NOMO-1 treated with dmso at 0.1 percent for 144 hours (cell line): ENCODE data around the gene APOBEC4.

ENCODE experiments used
- DNase-seq: peaks from one replicate; lab custom pipeline; 2025; ENCODE audit not compliant: unreplicated experiment; lab: John Stamatoyannopoulos, UW

The APOBEC4 gene

GRCh38 chr1:183605904-183606303 is 47.2 kb downstream of the APOBEC4 start:
- no peak for DNase-seq

DNA sequence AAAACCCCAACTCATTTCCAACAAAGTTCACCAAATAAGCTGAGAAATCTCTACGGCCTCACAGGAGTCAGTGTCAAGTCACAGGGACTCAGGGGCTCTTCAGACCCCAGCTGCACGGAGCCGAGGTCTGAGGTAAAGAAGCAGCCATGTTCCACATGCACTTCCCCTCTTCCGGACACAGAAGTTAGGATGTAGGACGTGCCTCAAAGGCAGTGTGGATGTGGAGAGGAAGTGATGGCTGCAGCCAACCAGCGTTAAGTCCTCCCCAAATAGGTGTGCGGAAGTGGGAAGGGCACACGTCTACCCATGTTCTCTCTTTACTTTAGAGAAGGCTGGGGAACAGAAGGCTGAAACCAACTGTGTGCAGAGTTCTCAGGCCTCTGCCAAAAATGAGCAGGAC is 48.3 kb downstream of the APOBEC4 start:
- peak; percentile 86 for DNase-seq

- DNase-seq: peak; percentile 78
Measured at GRCh38 chr1:183604038-183604808, 48.9 kb downstream of the APOBEC4 start.

- no peak for DNase-seq
Measured at GRCh38 chr1:183602510-183602909, 50.6 kb downstream of the APOBEC4 start.

DNA sequence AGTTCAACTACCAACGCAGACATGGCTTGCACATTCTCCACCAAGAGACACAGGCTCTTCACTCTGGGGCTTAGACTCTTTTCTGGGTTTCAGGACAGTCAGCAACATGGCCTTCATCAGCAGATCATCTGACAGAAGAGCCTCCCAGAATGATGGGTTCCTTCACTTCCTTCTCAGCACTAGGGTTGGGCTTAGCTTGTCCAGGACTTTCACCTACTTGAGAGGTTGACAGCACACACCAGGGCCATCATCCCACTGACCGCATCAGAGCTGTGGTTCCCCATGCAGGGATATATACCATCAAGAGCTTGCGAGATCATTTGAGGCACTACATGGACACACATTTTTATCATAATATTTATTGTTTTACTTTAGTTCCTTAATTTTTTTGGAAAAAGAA is 52.5 kb downstream of the APOBEC4 start:
- no peak for DNase-seq

DNA sequence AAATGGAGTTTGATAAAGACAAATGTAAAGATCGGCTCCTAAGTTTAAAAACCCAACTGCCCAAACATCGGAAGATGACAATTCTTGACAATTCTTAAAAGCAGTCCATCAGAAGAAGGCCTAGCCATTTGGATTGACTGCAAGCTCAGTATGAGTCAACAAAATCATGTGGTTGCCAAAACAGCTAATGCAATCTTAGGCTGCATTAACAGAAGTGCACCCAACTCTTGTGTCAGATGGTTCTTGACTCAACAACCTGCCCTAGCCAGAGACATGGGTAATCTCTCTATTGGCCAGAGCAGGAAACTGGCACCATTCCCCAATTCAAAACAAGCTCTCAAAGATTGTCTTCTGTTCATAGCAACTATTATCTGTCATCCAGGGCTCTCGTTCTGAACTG is 53.0 kb downstream of the APOBEC4 start:
- peak; percentile 16 for DNase-seq

- no peak for DNase-seq
Measured at GRCh38 chr1:183598386-183598785, 54.7 kb downstream of the APOBEC4 start.

DNA sequence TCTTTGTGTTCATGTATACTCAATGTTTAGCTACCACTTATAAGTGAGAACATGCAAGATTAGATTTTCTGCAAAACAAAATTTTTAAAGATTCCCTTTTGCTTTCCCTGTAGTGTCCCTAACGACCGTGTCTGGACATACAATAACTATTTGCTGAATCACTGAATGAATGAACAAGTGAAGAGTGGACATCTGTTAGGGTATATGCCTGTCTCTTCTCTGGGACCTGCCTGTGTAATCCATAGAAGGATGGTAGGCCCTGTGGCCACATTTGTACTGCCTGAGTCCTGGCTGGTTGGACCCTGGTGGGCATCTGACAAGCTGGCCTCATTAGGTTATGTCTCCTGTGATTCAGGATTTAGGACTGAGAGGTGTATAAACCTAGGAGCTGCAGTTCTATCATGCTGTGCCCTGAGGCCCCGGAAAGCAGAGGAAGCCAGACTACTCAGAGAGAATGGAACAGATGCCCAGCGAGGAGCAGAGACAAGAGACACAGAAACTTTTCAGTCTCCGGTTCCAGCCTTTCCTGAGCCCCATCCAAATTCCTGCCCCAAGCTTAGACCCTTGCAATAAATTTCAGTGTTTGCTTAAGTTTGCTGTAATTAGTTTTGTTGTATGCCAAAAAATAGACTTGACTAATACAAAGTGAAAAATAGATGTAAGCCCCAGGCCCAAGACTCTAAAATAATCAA is 55.3 kb downstream of the APOBEC4 start:
- no peak for DNase-seq

DNA sequence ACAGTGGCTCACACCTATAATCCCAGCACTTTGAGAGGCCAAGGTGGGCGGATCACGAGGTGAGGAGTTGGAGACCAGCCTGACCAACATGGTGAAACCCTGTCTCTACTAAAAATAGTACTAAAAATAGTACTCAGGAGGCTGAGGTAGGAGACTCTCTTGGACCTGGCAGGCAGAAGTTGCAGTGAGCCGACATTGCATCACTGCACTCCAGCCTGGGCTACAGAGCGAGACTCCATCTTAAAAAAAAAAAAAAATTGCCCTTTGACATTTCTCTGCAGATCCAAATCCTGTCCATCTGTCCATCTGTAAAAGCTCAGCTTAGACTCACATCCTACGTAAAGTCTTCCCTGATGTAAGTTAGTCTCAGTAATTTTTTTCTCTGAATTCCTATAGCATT is 56.6 kb downstream of the APOBEC4 start:
- no peak for DNase-seq
